Hematopoietic multipotent progenitor cell treated with erythropoietin and hydrocortisone succinate and interleukin-3 and kit ligand, for 17 days (in vitro differentiated cells): ENCODE data around the gene RERE.
A peak's percentile ranks its signal among the peaks of the same experiment; 100 is the strongest.

Experiments
- DNase-seq: peaks from one replicate; pipeline ENCODE4 v3.0.0-alpha.2; 2015; ENCODE audit warnings: low spot score

Gene RERE

GRCh38 chr1:8687538-8687937 is 129.9 kb downstream of the RERE start:
- DNase-seq, result no peak

GRCh38 chr1:8687039-8687438 is 130.4 kb downstream of the RERE start:
- DNase-seq, result no peak

GRCh38 chr1:8685463-8685862 is 132.0 kb downstream of the RERE start:
- no peak for DNase-seq

GRCh38 chr1:8684590-8684989 is 132.8 kb downstream of the RERE start:
- no peak for DNase-seq

GRCh38 chr1:8682573-8682972 is 134.9 kb downstream of the RERE start:
- no peak for DNase-seq

GRCh38 chr1:8681911-8682310 is 135.5 kb downstream of the RERE start:
- no peak for DNase-seq

GRCh38 chr1:8680664-8681650 is 136.5 kb downstream of the RERE start:
- no peak for DNase-seq

GRCh38 chr1:8679929-8680663 is 137.3 kb downstream of the RERE start:
- no peak for DNase-seq

GRCh38 chr1:8679395-8679800 is 138.0 kb downstream of the RERE start:
- no peak for DNase-seq

GRCh38 chr1:8678673-8679394 is 138.6 kb downstream of the RERE start:
- DNase-seq, result no peak

GRCh38 chr1:8677782-8678181 is 139.7 kb downstream of the RERE start:
- no peak for DNase-seq

- DNase-seq, result no peak
Observed at GRCh38 chr1:8676813-8677212, 140.6 kb downstream of the RERE start.

GRCh38 chr1:8676072-8676471 is 141.4 kb downstream of the RERE start:
- DNase-seq, result no peak

- no peak for DNase-seq
Observed at GRCh38 chr1:8674912-8675311, 142.5 kb downstream of the RERE start.

GRCh38 chr1:8674481-8674880 is 143.0 kb downstream of the RERE start:
- DNase-seq, result no peak

- DNase-seq, result peak; percentile 33
Observed at GRCh38 chr1:8671306-8671917, 146.0 kb downstream of the RERE start.

GRCh38 chr1:8670371-8670818 is 147.0 kb downstream of the RERE start:
- DNase-seq, result no peak

GRCh38 chr1:8669606-8670335 is 147.7 kb downstream of the RERE start:
- no peak for DNase-seq

GRCh38 chr1:8667869-8668594 is 149.4 kb downstream of the RERE start:
- no peak for DNase-seq

GRCh38 chr1:8666389-8667167 is 150.9 kb downstream of the RERE start:
- no peak for DNase-seq
